OCI-M2 (cell line): ENCODE data around the gene PDE6B.
A peak's percentile ranks its signal among the peaks of the same experiment; 100 is the strongest.
"Not testable (repeated sequence)": the region's sequence is repeated elsewhere in the genome, so short reads cannot be mapped to it uniquely, and the experiment has no call there.

Source experiments
- DNase-seq: peaks from one replicate; lab custom pipeline; 2025; ENCODE audit not compliant: unreplicated experiment; lab: John Stamatoyannopoulos, UW

The PDE6B gene

GRCh38 chr4:704198-704891 is 79.0 kb downstream of the PDE6B start:
- DNase-seq, result no peak

GRCh38 chr4:704971-705277 is 79.6 kb downstream of the PDE6B start:
- DNase-seq, result no peak

- DNase-seq, result peak; percentile 31
Observed at GRCh38 chr4:705278-706082, 80.1 kb downstream of the PDE6B start, which contains the start of gene PCGF3. TSS of gene PCGF3 (plus strand) at chr4:705832. CDS start at chr4:733681, 27,849 bp downstream.

- DNase-seq, result not testable (repeated sequence)
Observed at GRCh38 chr4:706083-706633, 80.8 kb downstream of the PDE6B start.

- DNase-seq, result no peak
Observed at GRCh38 chr4:706834-707598, 81.6 kb downstream of the PDE6B start.

- no peak for DNase-seq
Observed at GRCh38 chr4:707929-708630, 82.7 kb downstream of the PDE6B start.

- DNase-seq, result no peak
Observed at GRCh38 chr4:708631-708933, 83.2 kb downstream of the PDE6B start.

- no peak for DNase-seq
Observed at GRCh38 chr4:709348-709747, 84.0 kb downstream of the PDE6B start.

- no peak for DNase-seq
Observed at GRCh38 chr4:710116-710515, 84.7 kb downstream of the PDE6B start.

GRCh38 chr4:710916-711315 is 85.5 kb downstream of the PDE6B start:
- no peak for DNase-seq

GRCh38 chr4:712093-712492 is 86.7 kb downstream of the PDE6B start:
- no peak for DNase-seq

- DNase-seq, result no peak
Observed at GRCh38 chr4:712916-713632, 87.7 kb downstream of the PDE6B start.

GRCh38 chr4:714087-714486 is 88.7 kb downstream of the PDE6B start:
- DNase-seq, result no peak

GRCh38 chr4:717601-718320 is 92.4 kb downstream of the PDE6B start:
- DNase-seq, result no peak

GRCh38 chr4:718460-718859 is 93.1 kb downstream of the PDE6B start:
- no peak for DNase-seq
